NCI-H2196 (cell line): ENCODE data around the gene SLC22A13.
"Not testable (repeated sequence)": the region's sequence is repeated elsewhere in the genome, so short reads cannot be mapped to it uniquely, and the experiment has no call there.

ENCODE experiments used
- DNase-seq: peaks from one replicate; lab custom pipeline; 2025; ENCODE audit not compliant: unreplicated experiment; lab: John Stamatoyannopoulos, UW

SLC22A13 gene

GRCh38 chr3:38265604-38266307, at the start of gene SLC22A13:
Gene SLC22A13, plus strand, starts transcription at chr3:38265812. Its CDS starts 49 bp downstream, at chr3:38265861.
- no peak for DNase-seq

- no peak for DNase-seq
Measured at GRCh38 chr3:38219609-38220197, 45.9 kb upstream of the SLC22A13 start.

GRCh38 chr3:38221005-38221404, 44.6 kb upstream of the SLC22A13 start:
- DNase-seq: no peak

GRCh38 chr3:38222032-38222634, 43.5 kb upstream of the SLC22A13 start:
- no peak for DNase-seq

GRCh38 chr3:38224357-38224756, 41.3 kb upstream of the SLC22A13 start:
- no peak for DNase-seq

- no peak for DNase-seq
Measured at GRCh38 chr3:38226273-38226672, 39.3 kb upstream of the SLC22A13 start.

GRCh38 chr3:38227989-38228388, 37.6 kb upstream of the SLC22A13 start:
- no peak for DNase-seq

- no peak for DNase-seq
Measured at GRCh38 chr3:38229036-38229435, 36.6 kb upstream of the SLC22A13 start.

GRCh38 chr3:38232701-38233100, 32.9 kb upstream of the SLC22A13 start:
- DNase-seq: no peak

- DNase-seq: no peak
Measured at GRCh38 chr3:38235466-38235865, 30.1 kb upstream of the SLC22A13 start.

GRCh38 chr3:38238416-38239008, 27.1 kb upstream of the SLC22A13 start:
- DNase-seq: no peak

- not testable (repeated sequence) for DNase-seq
Measured at GRCh38 chr3:38242812-38243211, 22.8 kb upstream of the SLC22A13 start.

- no peak for DNase-seq
Measured at GRCh38 chr3:38245930-38246329, 19.7 kb upstream of the SLC22A13 start.

GRCh38 chr3:38247366-38248035, 18.1 kb upstream of the SLC22A13 start:
- DNase-seq: peak; percentile 30

- no peak for DNase-seq
Measured at GRCh38 chr3:38250198-38250597, 15.4 kb upstream of the SLC22A13 start.

GRCh38 chr3:38251197-38251596, 14.4 kb upstream of the SLC22A13 start:
- DNase-seq: no peak

- no peak for DNase-seq
Measured at GRCh38 chr3:38253704-38254103, 11.9 kb upstream of the SLC22A13 start.

GRCh38 chr3:38254872-38255271, 10.7 kb upstream of the SLC22A13 start:
- no peak for DNase-seq

- DNase-seq: no peak
Measured at GRCh38 chr3:38255627-38256026, 10.0 kb upstream of the SLC22A13 start.

- no peak for DNase-seq
Measured at GRCh38 chr3:38257583-38257982, 8.0 kb upstream of the SLC22A13 start.

GRCh38 chr3:38260474-38260873, 5.1 kb upstream of the SLC22A13 start:
- no peak for DNase-seq
